GM12878 (cell line): ENCODE measurements around the gene PLD5. TPM values are rescaled to one million over a fixed set of nuclear protein-coding genes. Genes with fewer than 3 reads are reported as not detected.

Experiments
- ATAC-seq: fragments of 200-7000 bp; cut with Tn5 transposase; 3 replicates; pipeline ENCODE4 v1.9.1; 2020; ENCODE audit warnings: mild to moderate bottlenecking, moderate library complexity
- BruUV-seq: library from RNA; stranded (reverse); fragments of 400-500 nt; replicated peaks from 2 replicates; lab custom pipeline; 2021; lab: Mats Ljungman, UMichigan
- CTCF ChIA-PET: fragments of 300-600 bp; sonication (Branson Sonifier 250); formaldehyde crosslinking; extraction: SDS; loops from one replicate; lab custom pipeline; 2021; ENCODE audit warnings: inconsistent platforms; lab: Yijun Ruan, JAX
- POLR2A ChIA-PET: fragments of 350-600 bp; formaldehyde crosslinking; extraction: SDS; loops from one replicate; lab custom pipeline; 2021; ENCODE audit warnings: inconsistent platforms; lab: Charles Lee
- RAD21 ChIA-PET: fragments of 300-600 bp; sonication (Branson Sonifier 250); formaldehyde crosslinking; loops from one replicate; lab custom pipeline; 2023; ENCODE audit warnings: antibody characterized with exemption; ENCODE audit not compliant: unreplicated experiment; lab: Charles Lee
- SMC1A ChIA-PET: fragments of 300-600 bp; sonication (Branson Sonifier 250); formaldehyde crosslinking; loops from one replicate; lab custom pipeline; 2023; ENCODE audit not compliant: unreplicated experiment, uncharacterized antibody; lab: Charles Lee
- DNase-seq: peaks from one replicate; pipeline ENCODE4 v3.0.0-alpha.2; 2011; ENCODE audit warnings: low read depth, low spot score
- FAIRE-seq: peaks from 3 replicates; lab custom pipeline; 2011; peaks lifted over from hg19 to GRCh38; lab: Jason Lieb, UNC
- H2AFZ ChIP-seq: 2 replicates; pipeline ENCODE4 v1.6.0; 2011; ENCODE audit warnings: low read depth, low read length, control low read depth; ENCODE audit not compliant: control insufficient read depth
- H3K27ac ChIP-seq: 2 replicates; pipeline ENCODE4 v1.5.1; 2011; ENCODE audit warnings: control low read depth; ENCODE audit not compliant: control insufficient read depth, insufficient read depth
- H3K27me3 ChIP-seq, 2 experiments: replicated peaks in 1 of 2; 2 replicates each; pipeline versions ENCODE4 v1.6.0 to v1.6.1; 2011; ENCODE audit warnings: low read length in 1 of 2; ENCODE audit not compliant: control insufficient read depth in 2 of 2, insufficient read depth in 2 of 2
- H3K36me3 ChIP-seq, 2 experiments: 2 replicates each; pipeline ENCODE4 v1.5.1; 2011; ENCODE audit warnings: low read length in 1 of 2; ENCODE audit not compliant: control insufficient read depth in 2 of 2, insufficient read depth in 2 of 2
- H3K4me1 ChIP-seq: 2 replicates; pipeline ENCODE4 v1.6.1; 2011; ENCODE audit warnings: mild to moderate bottlenecking, low read length, moderate library complexity, mixed read lengths; ENCODE audit not compliant: control insufficient read depth, insufficient read depth
- H3K4me2 ChIP-seq: 2 replicates; pipeline ENCODE4 v1.6.0; 2011; ENCODE audit warnings: control low read depth; ENCODE audit not compliant: control insufficient read depth, insufficient read depth
- H3K4me3 ChIP-seq: fragments of 200-600 bp; sonication (generic); 2 replicates; pipeline ENCODE4 v1.5.1; 2016
- H3K79me2 ChIP-seq: 2 replicates; pipeline ENCODE4 v1.6.0; 2011; ENCODE audit warnings: low read length; ENCODE audit not compliant: control insufficient read depth, insufficient read depth
- H3K9ac ChIP-seq: 2 replicates; pipeline ENCODE4 v1.8.0; 2011; ENCODE audit warnings: low read length, control low read depth, mixed read lengths; ENCODE audit not compliant: control insufficient read depth, insufficient read depth
- H3K9me3 ChIP-seq: replicated peaks from 3 replicates; pipeline ENCODE4 v1.5.1; 2011; ENCODE audit warnings: mild to moderate bottlenecking, low read length; ENCODE audit not compliant: control insufficient read depth, insufficient read depth
- H4K20me1 ChIP-seq: 2 replicates; pipeline ENCODE4 v1.6.0; 2011; ENCODE audit not compliant: control insufficient read depth, insufficient read depth
- CBX5 ChIP-seq: sonication (generic); IDR thresholded peaks from 2 replicates; pipeline ENCODE4 v1.6.1; 2016; ENCODE audit warnings: low read depth, moderate library complexity, mild to moderate bottlenecking, inconsistent platforms
- CUX1 ChIP-seq: IDR thresholded peaks from 2 replicates; pipeline ENCODE4 v1.6.1; 2012; ENCODE audit warnings: improper control_type of control experiment, low read depth, low read length; ENCODE audit not compliant: insufficient replicate concordance
- DPF2 ChIP-seq: fragments of 450-650 bp; IDR thresholded peaks from 2 replicates; pipeline ENCODE4 v1.6.1; 2017; ENCODE audit warnings: mild to moderate bottlenecking
- ESRRA ChIP-seq: IDR thresholded peaks from 2 replicates; pipeline ENCODE4 v1.6.1; 2012; ENCODE audit warnings: mild to moderate bottlenecking, low read length, improper control_type of control experiment
- FOXK2 ChIP-seq: fragments of 450-650 bp; IDR thresholded peaks from 2 replicates; pipeline ENCODE4 v1.6.1; 2017; ENCODE audit warnings: mild to moderate bottlenecking, moderate library complexity
- JUND ChIP-seq: IDR thresholded peaks from 2 replicates; pipeline ENCODE4 v1.6.1; 2012; ENCODE audit warnings: low read depth, mild to moderate bottlenecking, low read length, improper control_type of control experiment, moderate library complexity
- MEF2A ChIP-seq: IDR thresholded peaks from 2 replicates; pipeline ENCODE4 v1.6.1; 2011; ENCODE audit warnings: low read depth, mild to moderate bottlenecking, low read length, moderate library complexity; ENCODE audit not compliant: insufficient read depth
- MYC ChIP-seq: IDR thresholded peaks from 2 replicates; pipeline ENCODE4 v1.6.1; 2011; ENCODE audit warnings: mild to moderate bottlenecking, low read length, moderate library complexity, inconsistent platforms; ENCODE audit not compliant: insufficient read depth, insufficient replicate concordance, insufficient read length, severe bottlenecking
- NFIC ChIP-seq: IDR thresholded peaks from 2 replicates; pipeline ENCODE4 v1.6.1; 2012; ENCODE audit warnings: low read depth, mild to moderate bottlenecking, inconsistent platforms, low read length, moderate library complexity
- PKNOX1 ChIP-seq: fragments of 450-650 bp; IDR thresholded peaks from 2 replicates; pipeline ENCODE4 v1.6.1; 2016; ENCODE audit warnings: mild to moderate bottlenecking
- SMC3 ChIP-seq: IDR thresholded peaks from 2 replicates; pipeline ENCODE4 v1.6.1; 2011; ENCODE audit warnings: low read length, improper control_type of control experiment, borderline replicate concordance
- ZBTB11 ChIP-seq: fragments of 450-650 bp; formaldehyde crosslinking; IDR thresholded peaks from 2 replicates; pipeline ENCODE4 v1.5.0; 2022; ENCODE audit warnings: mild to moderate bottlenecking, missing genetic modification characterization
- WGBS: methylation state at CpG from one replicate; pipeline ENCODE4 v1.1.6; 2016; ENCODE audit warnings: low lambda C conversion rate; ENCODE audit not compliant: insufficient replicate concordance, insufficient coverage; ENCODE audit errors: missing lambda C conversion rate; 5-methylcytosine and 5-hydroxymethylcytosine counted together
- in situ Hi-C: fragments of 300-500 bp; cut with MboI; formaldehyde crosslinking; loops from 9 replicates; pipeline ENCODE4 v1.14.3; 2018; ENCODE audit warnings: mixed read lengths
- intact Hi-C: fragments of 100-400 bp; cut with micrococcal nuclease; formaldehyde crosslinking; loops from one replicate; pipeline ENCODE4 v1.14.2; 2022; ENCODE audit not compliant: unreplicated experiment
- polyA plus RNA-seq, 11 experiments: library from polyadenylated mRNA; depleted of rRNA in 4 of 11; unstranded in 6 of 11; stranded (reverse) in 5 of 11; fragments of >200 nt; fragmentation: Nextera tagmentation in 4 of 11; fragmentation: Illumina TruSeq in 1 of 11; extraction: Ambion mirVana in 4 of 11; extraction: Trizol in 1 of 11; gene quantifications; 1 replicate in 1 of 11; 2 replicates in 10 of 11; pipeline versions ENCODE4 v1.2.1 to v1.2.3, GENCODE V29; 2011 to 2016; ENCODE audit warnings: inconsistent platforms in 2 of 11, missing spikeins in 2 of 11, low read depth in 1 of 11
- total RNA-seq, 4 experiments: library from RNA; depleted of rRNA in 3 of 4; stranded (reverse); fragments of >200 nt in 3 of 4; fragmentation: Illumina TruSeq in 1 of 4; extraction: Trizol in 1 of 4; gene quantifications; 2 replicates each; pipeline versions ENCODE4 v1.2.1 to v1.2.3, GENCODE V29; 2013 to 2021

PLD5 gene
- total and polyA plus RNA-seq, 10 of the 15 experiments (the other 5 are each of a cell fraction or from before 2014, with no cell fraction given) = not detected

GRCh38 chr1:242120432-242120831, 404.1 kb downstream of the PLD5 start:
- Histone ChIP-seq H3K79me2 (no peaks in the 10 kb centered on the region), H3K4me1 (no peaks in the 10 kb centered on the region), H2AFZ (no peak overlapping the region), H3K4me2 (no peak overlapping the region), H3K27ac (no peak overlapping the region), H3K27me3 (no peaks in the 10 kb centered on the region), H3K9ac (no peak overlapping the region), H3K4me3 (no peak overlapping the region), H3K36me3 (no peaks in the 10 kb centered on the region), H3K9me3 (no peaks in the 10 kb centered on the region), H4K20me1 (no peaks in the 10 kb centered on the region)
- FAIRE-seq = no peak
- SMC1A ChIA-PET = no interaction called here
- RAD21 ChIA-PET = no interaction called here
- no peak for DNase-seq
- no TSS peak for BruUV-seq
- intact Hi-C loops (no loop called here), in situ Hi-C loops (no loop called here)
- 50% methylated on average over 2 of the region's 2 CpGs for WGBS
- POLR2A ChIA-PET = no interaction called here
- ATAC-seq = no peak
- CTCF ChIA-PET = no interaction called here
- TF ChIP-seq MYC = no peak
- no peak for TF ChIP-seq CUX1
- TF ChIP-seq MEF2A = no peak
- TF ChIP-seq ZBTB11 (CRISPR knock-in tag) = no peak
- no peak for TF ChIP-seq PKNOX1
- no peak for TF ChIP-seq SMC3
- no peak for TF ChIP-seq CBX5
- no peak for TF ChIP-seq NFIC
- no peak for TF ChIP-seq FOXK2
- TF ChIP-seq DPF2 = no peak
- TF ChIP-seq ESRRA = no peak
- no peak for TF ChIP-seq JUND
